Gastrocnemius medialis (tissue), 4 donors: ENCODE data around the gene VNN1.

ENCODE experiments used
- CTCF ChIP-seq, 5 experiments: fragments of 450-650 bp in 3 of 5; fragments of 200-600 bp in 2 of 5; sonication (generic) in 2 of 5; IDR thresholded peaks in 4 of 5; conservative IDR thresholded peaks in 1 of 5; 1 replicate in 4 of 5; 2 replicates in 1 of 5; pipeline ENCODE4 v1.5.1; 2016 to 2019; ENCODE audit warnings: antibody characterized with exemption in 5 of 5, mild to moderate bottlenecking in 3 of 5, moderate library complexity in 3 of 5
- POLR2A ChIP-seq, 2 donors: fragments of 450-650 bp; IDR thresholded peaks; one replicate each; pipeline ENCODE4 v1.6.1; 2017; ENCODE audit warnings: antibody characterized with exemption in 2 of 2, mild to moderate bottlenecking in 2 of 2, moderate library complexity in 2 of 2

- TF ChIP-seq CTCF (IDR thresholded peaks at IDR 0.05 in 4 of 5, conservative IDR thresholded peaks at IDR 0.05 in 1 of 5) (no peak), POLR2A (IDR thresholded peaks at IDR 0.05) (no peak)
These were observed 62.8 kb downstream of the VNN1 start for GRCh38 chr6:132651062-132651461.
